CD14-positive monocyte (primary cell): Measurements from ENCODE around the gene EPN3. TPM values are rescaled to one million over a fixed set of nuclear protein-coding genes. Genes with fewer than 3 reads are reported as not detected.

Source experiments
- DNase-seq, 3 donors: peaks; one replicate each; pipeline ENCODE4 v3.0.0-alpha.2; 2011 to 2022
- H2AFZ ChIP-seq: 2 replicates; pipeline ENCODE4 v1.6.0; 2012; ENCODE audit warnings: mild to moderate bottlenecking, low read depth, low read length, inconsistent platforms; ENCODE audit not compliant: insufficient read depth, poor library complexity, severe bottlenecking
- H3K27ac ChIP-seq, 2 donors: 1 replicate in 1 of 2; 2 replicates in 1 of 2; pipeline ENCODE4 v1.5.1; 2012 to 2013; ENCODE audit warnings: low read length in 2 of 2, control low read depth in 1 of 2, inconsistent platforms in 1 of 2, low read depth in 1 of 2, mild to moderate bottlenecking in 1 of 2
- H3K27me3 ChIP-seq, 2 donors: one replicate each; pipeline versions ENCODE4 v1.6.0 to v1.6.1; 2011 to 2013; ENCODE audit warnings: low read length in 2 of 2; ENCODE audit not compliant: control insufficient read depth in 2 of 2, insufficient read depth in 2 of 2
- H3K36me3 ChIP-seq, 2 donors: replicated peaks in 1 of 2; 1 replicate in 1 of 2; 2 replicates in 1 of 2; pipeline versions ENCODE4 v1.5.1 to v1.6.1; 2012 to 2013; ENCODE audit warnings: low read length in 2 of 2, control low read depth in 1 of 2, inconsistent platforms in 1 of 2, mild to moderate bottlenecking in 1 of 2; ENCODE audit not compliant: insufficient read depth in 2 of 2, control insufficient read depth in 1 of 2
- H3K4me1 ChIP-seq, 2 donors: 1 replicate in 1 of 2; 2 replicates in 1 of 2; pipeline versions ENCODE4 v1.5.1 to v1.6.1; 2012 to 2013; ENCODE audit warnings: low read length in 2 of 2, control low read depth in 1 of 2, inconsistent platforms in 1 of 2, mild to moderate bottlenecking in 1 of 2, moderate library complexity in 1 of 2; ENCODE audit not compliant: insufficient read depth in 2 of 2, control insufficient read depth in 1 of 2
- H3K4me2 ChIP-seq: replicated peaks from 2 replicates; pipeline ENCODE3; 2012; ENCODE audit warnings: low read length, moderate library complexity, mild to moderate bottlenecking; ENCODE audit not compliant: poor library complexity, severe bottlenecking; ENCODE audit errors: extremely low read depth
- H3K4me3 ChIP-seq, 3 experiments: fragments of 200-600 bp in 1 of 3; sonication (generic) in 1 of 3; replicated peaks in 1 of 3; 1 replicate in 2 of 3; 2 replicates in 1 of 3; pipeline ENCODE4 v1.5.1; 2011 to 2013; ENCODE audit warnings: low read length in 3 of 3, mild to moderate bottlenecking in 3 of 3, control low read depth in 2 of 3, low read depth in 2 of 3, inconsistent platforms in 1 of 3, moderate library complexity in 1 of 3
- H3K79me2 ChIP-seq: 2 replicates; pipeline ENCODE4 v1.6.0; 2012; ENCODE audit warnings: mild to moderate bottlenecking, control low read depth, inconsistent platforms, low read length, moderate library complexity; ENCODE audit not compliant: insufficient read depth
- H3K9ac ChIP-seq: 2 replicates; pipeline ENCODE4 v1.6.0; 2017; ENCODE audit warnings: low read length, mild to moderate bottlenecking; ENCODE audit not compliant: insufficient read depth, poor library complexity, severe bottlenecking
- H3K9me3 ChIP-seq, 2 donors: replicated peaks in 1 of 2; 1 replicate in 1 of 2; 2 replicates in 1 of 2; pipeline versions ENCODE4 v1.5.1 to v1.6.1; 2012 to 2013; ENCODE audit warnings: low read length in 2 of 2, control low read depth in 1 of 2; ENCODE audit not compliant: control insufficient read depth in 1 of 2, insufficient read depth in 1 of 2
- H4K20me1 ChIP-seq: 2 replicates; pipeline ENCODE4 v1.6.0; 2012; ENCODE audit warnings: mild to moderate bottlenecking, low read length, control low read depth, moderate library complexity; ENCODE audit not compliant: insufficient read depth
- H3K27ac Mint-ChIP-seq, 7 donors: one replicate each; pipeline ENCODE4 v1.8.0; 2020; ENCODE audit warnings: mild to moderate bottlenecking in 7 of 7, mixed read lengths in 7 of 7, moderate library complexity in 6 of 7, inconsistent platforms in 2 of 7
- H3K27me3 Mint-ChIP-seq, 3 donors: one replicate each; pipeline ENCODE4 v1.8.0; 2021 to 2022; ENCODE audit warnings: low read depth in 3 of 3, mild to moderate bottlenecking in 3 of 3, mixed read lengths in 3 of 3, moderate library complexity in 3 of 3, inconsistent platforms in 1 of 3
- H3K36me3 Mint-ChIP-seq, 2 donors: one replicate each; pipeline ENCODE4 v1.8.0; 2020; ENCODE audit warnings: mixed read lengths in 2 of 2, inconsistent platforms in 1 of 2, mild to moderate bottlenecking in 1 of 2
- H3K4me1 Mint-ChIP-seq: one replicate; pipeline ENCODE4 v1.8.0; 2020; ENCODE audit warnings: mild to moderate bottlenecking, mixed read lengths
- H3K4me3 Mint-ChIP-seq, 2 donors: one replicate each; pipeline ENCODE4 v1.8.0; 2020; ENCODE audit warnings: mild to moderate bottlenecking in 2 of 2, mixed read lengths in 2 of 2, moderate library complexity in 1 of 2
- H3K9me3 Mint-ChIP-seq, 7 donors: one replicate each; pipeline ENCODE4 v1.8.0; 2020 to 2022; ENCODE audit warnings: mixed read lengths in 7 of 7, mild to moderate bottlenecking in 6 of 7, moderate library complexity in 6 of 7, inconsistent platforms in 2 of 7
- WGBS: methylation state at CpG from one replicate; pipeline ENCODE4 v1.1.5; 2013; ENCODE audit warnings: missing lambda C conversion rate; ENCODE audit not compliant: insufficient coverage; 5-methylcytosine and 5-hydroxymethylcytosine counted together
- intact Hi-C, 2 donors: fragments of 100-400 bp; cut with micrococcal nuclease; formaldehyde crosslinking; loops; one replicate each; pipeline versions ENCODE4 v1.15.0 to v1.15.1; 2023
- polyA plus RNA-seq, 3 donors: library from polyadenylated mRNA; depleted of rRNA in 1 of 3; unstranded in 2 of 3; stranded (reverse) in 1 of 3; fragments of 300-500 nt in 2 of 3; fragments of >200 nt in 1 of 3; fragmentation: Illumina TruSeq in 2 of 3; gene quantifications; 1 replicate in 2 of 3; 2 replicates in 1 of 3; pipeline ENCODE4 v1.2.3, GENCODE V29; 2012 to 2021
- TF ChIP-seq, protein P1 (sequence below): fragments of 200-600 bp; IDR thresholded peaks from one replicate; pipeline ENCODE4 v1.8.0; 2022; ENCODE audit warnings: antibody characterized with exemption, mild to moderate bottlenecking

EPN3 gene
- polyA plus RNA-seq, 3 donors, result not detected

DNA sequence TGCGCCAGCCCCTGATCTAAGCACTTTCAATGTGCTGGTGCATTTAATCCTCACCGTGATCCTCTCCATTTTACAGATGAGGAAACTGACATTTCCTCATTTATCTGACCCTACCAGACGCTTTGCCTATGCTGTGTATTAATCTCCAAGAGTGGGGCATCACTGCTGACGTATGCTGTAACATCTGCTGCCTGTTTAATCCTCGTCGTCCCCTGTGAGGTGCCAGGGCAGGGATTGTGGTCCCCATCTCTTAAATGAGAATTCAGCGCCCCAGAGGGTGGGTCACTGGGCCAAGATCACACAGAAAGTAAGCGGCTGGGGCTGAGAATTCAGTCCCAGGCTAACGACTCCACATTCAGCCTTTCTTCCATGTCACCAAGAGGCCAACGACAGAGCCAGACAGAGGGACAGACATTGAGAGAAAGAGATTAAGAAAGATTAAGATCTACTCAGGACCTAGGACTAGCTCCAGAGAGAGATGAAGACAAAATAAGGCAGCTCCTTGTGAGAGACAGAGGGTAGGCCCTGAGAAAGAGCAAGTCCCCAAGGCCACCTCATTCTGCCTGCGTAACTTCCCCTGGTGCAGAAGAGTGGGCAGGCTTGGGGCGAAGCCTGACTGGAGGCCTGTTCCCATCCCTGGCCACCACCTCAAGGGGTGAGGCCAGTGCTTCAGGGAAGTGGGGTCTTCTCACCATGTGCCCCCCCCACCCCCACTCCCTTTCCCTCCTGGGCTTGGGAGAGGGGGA is 41.5 kb downstream of the EPN3 start:
- peaks cover 2% of the 10 kb centered on the region for H3K4me1 Mint-ChIP-seq
- H3K9ac ChIP-seq, result no peak overlapping the region
- no peak overlapping the region for H3K4me3 ChIP-seq
- peaks cover 6 to 18% (median 15%) of the 10 kb centered on the region in 3 donors for H3K27me3 Mint-ChIP-seq
- no peaks in the 10 kb centered on the region for H3K79me2 ChIP-seq
- DNase-seq, result no peak
- no peaks in the 10 kb centered on the region for H3K9me3 Mint-ChIP-seq
- intact Hi-C loops, result no loop called here
- no peak overlapping the region for H2AFZ ChIP-seq
- no peaks in the 10 kb centered on the region for H3K36me3 Mint-ChIP-seq
- H3K27ac ChIP-seq, result no peak overlapping the region
- H3K4me1 ChIP-seq, result no peaks in the 10 kb centered on the region
- no peak overlapping the region for H3K4me3 Mint-ChIP-seq
- TF ChIP-seq, protein P1, sequence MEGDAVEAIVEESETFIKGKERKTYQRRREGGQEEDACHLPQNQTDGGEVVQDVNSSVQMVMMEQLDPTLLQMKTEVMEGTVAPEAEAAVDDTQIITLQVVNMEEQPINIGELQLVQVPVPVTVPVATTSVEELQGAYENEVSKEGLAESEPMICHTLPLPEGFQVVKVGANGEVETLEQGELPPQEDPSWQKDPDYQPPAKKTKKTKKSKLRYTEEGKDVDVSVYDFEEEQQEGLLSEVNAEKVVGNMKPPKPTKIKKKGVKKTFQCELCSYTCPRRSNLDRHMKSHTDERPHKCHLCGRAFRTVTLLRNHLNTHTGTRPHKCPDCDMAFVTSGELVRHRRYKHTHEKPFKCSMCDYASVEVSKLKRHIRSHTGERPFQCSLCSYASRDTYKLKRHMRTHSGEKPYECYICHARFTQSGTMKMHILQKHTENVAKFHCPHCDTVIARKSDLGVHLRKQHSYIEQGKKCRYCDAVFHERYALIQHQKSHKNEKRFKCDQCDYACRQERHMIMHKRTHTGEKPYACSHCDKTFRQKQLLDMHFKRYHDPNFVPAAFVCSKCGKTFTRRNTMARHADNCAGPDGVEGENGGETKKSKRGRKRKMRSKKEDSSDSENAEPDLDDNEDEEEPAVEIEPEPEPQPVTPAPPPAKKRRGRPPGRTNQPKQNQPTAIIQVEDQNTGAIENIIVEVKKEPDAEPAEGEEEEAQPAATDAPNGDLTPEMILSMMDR, result no peak
- H3K4me2 ChIP-seq, result no peak overlapping the region
- no peaks in the 10 kb centered on the region for H4K20me1 ChIP-seq
- no peaks in the 10 kb centered on the region for H3K27me3 ChIP-seq
- no peak overlapping the region for H3K27ac Mint-ChIP-seq
- no peaks in the 10 kb centered on the region for H3K9me3 ChIP-seq
- WGBS, result 86% methylated on average over 6 of the region's 12 CpGs
- no peaks in the 10 kb centered on the region for H3K36me3 ChIP-seq

DNA sequence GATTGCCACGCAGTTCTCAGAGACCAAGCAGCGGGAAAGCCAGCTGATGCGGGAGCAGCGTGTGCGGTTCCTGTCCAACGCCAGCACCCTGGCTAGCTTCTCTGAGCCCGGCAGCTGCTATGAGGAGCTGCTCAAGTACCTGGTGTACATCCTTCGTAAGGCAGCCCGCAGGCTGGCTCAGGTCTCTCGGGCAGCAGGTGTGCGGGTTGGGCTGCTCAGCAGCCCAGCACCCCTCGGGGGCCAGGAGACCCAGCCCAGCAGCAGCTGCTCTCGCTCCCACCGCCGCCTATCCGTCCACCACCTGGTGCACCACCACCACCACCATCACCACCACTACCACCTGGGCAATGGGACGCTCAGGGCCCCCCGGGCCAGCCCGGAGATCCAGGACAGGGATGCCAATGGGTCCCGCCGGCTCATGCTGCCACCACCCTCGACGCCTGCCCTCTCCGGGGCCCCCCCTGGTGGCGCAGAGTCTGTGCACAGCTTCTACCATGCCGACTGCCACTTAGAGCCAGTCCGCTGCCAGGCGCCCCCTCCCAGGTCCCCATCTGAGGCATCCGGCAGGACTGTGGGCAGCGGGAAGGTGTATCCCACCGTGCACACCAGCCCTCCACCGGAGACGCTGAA is 43.2 kb downstream of the EPN3 start:
- H3K36me3 Mint-ChIP-seq, result no peaks in the 10 kb centered on the region
- Histone ChIP-seq H4K20me1 (no peaks in the 10 kb centered on the region), H3K4me2 (no peak overlapping the region), H3K27ac (no peak overlapping the region), H3K79me2 (no peaks in the 10 kb centered on the region), H3K27me3 (no peaks in the 10 kb centered on the region), H3K4me3 (no peak overlapping the region), H3K9ac (no peak overlapping the region), H3K4me1 (no peaks in the 10 kb centered on the region), H3K9me3 (no peaks in the 10 kb centered on the region), H2AFZ (no peak overlapping the region), H3K36me3 (no peaks in the 10 kb centered on the region)
- no peak overlapping the region for H3K4me3 Mint-ChIP-seq
- peak overlapping the region in 1 of 7 donors; percentile 57 for H3K27ac Mint-ChIP-seq
- peaks cover 8 to 14% (median 10%) of the 10 kb centered on the region in 3 donors for H3K27me3 Mint-ChIP-seq
- peaks cover 2% of the 10 kb centered on the region for H3K4me1 Mint-ChIP-seq
- 88% methylated on average over 30 of the region's 33 CpGs for WGBS
- intact Hi-C loops, result no loop called here
- DNase-seq, result no peak
- no peaks in the 10 kb centered on the region for H3K9me3 Mint-ChIP-seq
- TF ChIP-seq, protein P1, result no peak
